H1 (cell line): ENCODE measurements around the gene ERICH3. TPM values are rescaled to one million over a fixed set of nuclear protein-coding genes. Genes with fewer than 3 reads are reported as not detected.

Experiments used
- CTCF ChIA-PET: fragments of 300-600 bp; sonication (Branson Sonifier 250); formaldehyde crosslinking; loops from one replicate; lab custom pipeline; 2021; ENCODE audit not compliant: partially characterized antibody; lab: Charles Lee
- POLR2A ChIA-PET: fragments of 300-600 bp; sonication (Branson Sonifier 250); formaldehyde crosslinking; loops from one replicate; lab custom pipeline; 2021; ENCODE audit warnings: inconsistent platforms; ENCODE audit not compliant: partially characterized antibody; lab: Charles Lee
- DNase-seq, 2 experiments: peaks; one replicate each; pipeline versions ENCODE4 v3.0.0 to v3.0.0-alpha.2; 2010 to 2022; ENCODE audit warnings: low spot score in 2 of 2, low read depth in 1 of 2, mixed read lengths in 1 of 2
- FAIRE-seq: peaks from 2 replicates; lab custom pipeline; 2011; peaks lifted over from hg19 to GRCh38; lab: Jason Lieb, UNC
- H2AFZ ChIP-seq: 2 replicates; pipeline ENCODE4 v1.8.1; 2012; ENCODE audit warnings: low read length, inconsistent platforms
- H2AK5ac ChIP-seq: 2 replicates; pipeline ENCODE4 v1.6.1; 2013; ENCODE audit warnings: low read depth, low read length
- H2BK120ac ChIP-seq: replicated peaks from 2 replicates; pipeline ENCODE3; 2013; ENCODE audit warnings: low read depth, low read length, inconsistent platforms
- H2BK12ac ChIP-seq: 2 replicates; pipeline ENCODE4 v1.6.1; 2013; ENCODE audit warnings: low read depth, low read length
- H2BK15ac ChIP-seq: 2 replicates; pipeline ENCODE4 v1.6.1; 2013; ENCODE audit warnings: low read length
- H2BK20ac ChIP-seq: 2 replicates; pipeline ENCODE4 v1.6.1; 2013; ENCODE audit warnings: low read length
- H2BK5ac ChIP-seq: 2 replicates; pipeline ENCODE4 v1.6.1; 2013; ENCODE audit warnings: low read depth, low read length
- H3K14ac ChIP-seq: 2 replicates; pipeline ENCODE4 v1.6.1; 2013; ENCODE audit warnings: inconsistent platforms; ENCODE audit not compliant: insufficient read length
- H3K18ac ChIP-seq: 2 replicates; pipeline ENCODE4 v1.6.1; 2013; ENCODE audit warnings: low read length; ENCODE audit errors: extremely low read depth
- H3K23ac ChIP-seq: 2 replicates; pipeline ENCODE4 v1.6.1; 2013; ENCODE audit warnings: inconsistent platforms; ENCODE audit not compliant: insufficient read length
- H3K23me2 ChIP-seq: 2 replicates; pipeline ENCODE4 v1.6.1; 2013; ENCODE audit warnings: low read depth, low read length
- H3K27ac ChIP-seq: 2 replicates; pipeline ENCODE4 v1.6.1; 2011; ENCODE audit warnings: low read depth, low read length, inconsistent platforms
- H3K27me3 ChIP-seq, 4 experiments: replicated peaks in 1 of 4; 1 replicate in 1 of 4; 2 replicates in 3 of 4; pipeline versions ENCODE4 v1.6.1 to v1.8.1; 2011 to 2013; ENCODE audit warnings: low read length in 3 of 4, mild to moderate bottlenecking in 3 of 4, inconsistent platforms in 2 of 4, mixed read lengths in 2 of 4, moderate library complexity in 1 of 4; ENCODE audit not compliant: control insufficient read depth in 3 of 4, insufficient read depth in 3 of 4; ENCODE audit errors: extremely low read depth in 1 of 4
- H3K36me3 ChIP-seq, 4 experiments: 2 replicates each; pipeline versions ENCODE4 v1.6.1 to v1.8.1; 2011 to 2013; ENCODE audit warnings: mild to moderate bottlenecking in 4 of 4, low read length in 3 of 4, moderate library complexity in 2 of 4, control low read depth in 1 of 4, inconsistent platforms in 1 of 4; ENCODE audit not compliant: insufficient read depth in 4 of 4, control insufficient read depth in 2 of 4
- H3K4ac ChIP-seq: replicated peaks from 2 replicates; pipeline ENCODE3; 2013; ENCODE audit warnings: low read length, low read depth, mixed read lengths, inconsistent platforms; ENCODE audit not compliant: insufficient read length
- H3K4me1 ChIP-seq, 4 experiments: replicated peaks in 1 of 4; 1 replicate in 1 of 4; 2 replicates in 3 of 4; pipeline versions ENCODE4 v1.6.1 to v1.8.1; 2011 to 2013; ENCODE audit warnings: low read length in 3 of 4, inconsistent platforms in 2 of 4, mixed read lengths in 1 of 4; ENCODE audit not compliant: insufficient read depth in 4 of 4, control insufficient read depth in 3 of 4
- H3K4me2 ChIP-seq, 2 experiments: 2 replicates each; pipeline versions ENCODE4 v1.6.1 to v1.8.1; 2011 to 2013; ENCODE audit warnings: low read depth in 2 of 2, low read length in 2 of 2, control low read depth in 1 of 2, inconsistent platforms in 1 of 2, mild to moderate bottlenecking in 1 of 2; ENCODE audit not compliant: insufficient read depth in 1 of 2
- H3K4me3 ChIP-seq, 4 experiments: fragments of 200-600, 300-600 bp in 1 of 4; sonication (generic), shearing (Covaris generic), sonication (Bioruptor Twin) in 1 of 4; 2 replicates each; pipeline versions ENCODE4 v1.5.1 to v1.8.1; 2011 to 2016; ENCODE audit warnings: low read length in 4 of 4, low read depth in 3 of 4, control low read depth in 2 of 4, inconsistent platforms in 2 of 4, mild to moderate bottlenecking in 2 of 4, mixed read lengths in 1 of 4, moderate library complexity in 1 of 4; ENCODE audit not compliant: insufficient read depth in 2 of 4; ENCODE audit errors: extremely low read depth in 1 of 4
- H3K56ac ChIP-seq: replicated peaks from 2 replicates; pipeline ENCODE3; 2013; ENCODE audit warnings: low read depth, mild to moderate bottlenecking, mixed read lengths, low read length, inconsistent platforms; ENCODE audit not compliant: insufficient read length
- H3K79me1 ChIP-seq: 2 replicates; pipeline ENCODE4 v1.6.1; 2013; ENCODE audit warnings: low read depth, low read length, control low read depth
- H3K79me2 ChIP-seq, 2 experiments: 2 replicates each; pipeline versions ENCODE4 v1.6.1 to v1.8.1; 2012 to 2013; ENCODE audit warnings: low read length in 2 of 2, mild to moderate bottlenecking in 2 of 2, inconsistent platforms in 1 of 2; ENCODE audit not compliant: insufficient read depth in 2 of 2, control insufficient read depth in 1 of 2
- H3K9ac ChIP-seq, 4 experiments: replicated peaks in 1 of 4; 1 replicate in 1 of 4; 2 replicates in 3 of 4; pipeline versions ENCODE4 v1.6.1 to v1.8.1; 2011 to 2013; ENCODE audit warnings: low read depth in 3 of 4, low read length in 3 of 4, control low read depth in 2 of 4, mild to moderate bottlenecking in 2 of 4, moderate library complexity in 2 of 4, inconsistent platforms in 1 of 4; ENCODE audit errors: extremely low read depth in 1 of 4
- H3K9me3 ChIP-seq, 2 experiments: 2 replicates each; pipeline versions ENCODE4 v1.6.1 to v1.8.1; 2012 to 2013; ENCODE audit warnings: mild to moderate bottlenecking in 2 of 2, moderate library complexity in 2 of 2, control low read depth in 1 of 2, inconsistent platforms in 1 of 2, low read depth in 1 of 2, low read length in 1 of 2, mixed read lengths in 1 of 2; ENCODE audit not compliant: insufficient read depth in 2 of 2
- H4K20me1 ChIP-seq, 2 experiments: replicated peaks in 1 of 2; 2 replicates each; pipeline versions ENCODE3 to v1.8.1; 2011 to 2013; ENCODE audit warnings: inconsistent platforms in 2 of 2, low read length in 2 of 2, mild to moderate bottlenecking in 1 of 2; ENCODE audit not compliant: insufficient read depth in 2 of 2, control insufficient read depth in 1 of 2
- H4K5ac ChIP-seq: 2 replicates; pipeline ENCODE4 v1.6.1; 2013; ENCODE audit warnings: low read length, low read depth, mixed read lengths, inconsistent platforms; ENCODE audit not compliant: insufficient read length
- H4K8ac ChIP-seq: 2 replicates; pipeline ENCODE4 v1.8.0; 2013; ENCODE audit warnings: mild to moderate bottlenecking, moderate library complexity, low read length, inconsistent platforms; ENCODE audit not compliant: insufficient read depth; ENCODE audit errors: extremely low read depth
- H4K91ac ChIP-seq: replicated peaks from 2 replicates; pipeline ENCODE3; 2013; ENCODE audit warnings: low read length, mixed read lengths, inconsistent platforms; ENCODE audit not compliant: insufficient read length
- ATF3 ChIP-seq: IDR thresholded peaks from 2 replicates; pipeline ENCODE4 v1.6.1; 2011; ENCODE audit warnings: low read depth, mild to moderate bottlenecking, low read length; ENCODE audit not compliant: insufficient read depth
- CHD1 ChIP-seq: IDR thresholded peaks from 2 replicates; pipeline ENCODE4 v1.6.1; 2012; ENCODE audit warnings: low read depth, low read length, improper control_type of control experiment
- CREB1 ChIP-seq: IDR thresholded peaks from 2 replicates; pipeline ENCODE4 v1.6.1; 2012; ENCODE audit warnings: inconsistent platforms
- CTBP2 ChIP-seq: IDR thresholded peaks from 2 replicates; pipeline ENCODE4 v1.7.0; 2011; ENCODE audit warnings: borderline replicate concordance, mild to moderate bottlenecking, moderate library complexity, mixed read lengths, low read length; ENCODE audit not compliant: insufficient read depth, insufficient read length
- GTF2F1 ChIP-seq: IDR thresholded peaks from 2 replicates; pipeline ENCODE4 v1.6.1; 2012; ENCODE audit warnings: low read depth, low read length, improper control_type of control experiment, borderline replicate concordance
- JUND ChIP-seq: IDR thresholded peaks from 2 replicates; pipeline ENCODE4 v1.6.1; 2011; ENCODE audit warnings: mild to moderate bottlenecking, improper control_type of control experiment, low read length
- POLR2AphosphoS5 ChIP-seq: IDR thresholded peaks from 2 replicates; pipeline ENCODE4 v1.6.1; 2011; ENCODE audit warnings: low read depth, low read length
- RXRA ChIP-seq: IDR thresholded peaks from 2 replicates; pipeline ENCODE4 v1.6.1; 2011; ENCODE audit warnings: low read depth, mild to moderate bottlenecking, low read length, moderate library complexity; ENCODE audit not compliant: insufficient read depth
- SAP30 ChIP-seq: fragments of 300-600 bp; sonication (generic); IDR thresholded peaks from 2 replicates; pipeline ENCODE4 v1.7.1; 2012; ENCODE audit warnings: low read length, moderate library complexity, mild to moderate bottlenecking, inconsistent platforms; ENCODE audit not compliant: insufficient read depth, insufficient replicate concordance
- SUZ12 ChIP-seq: fragments of 200-600 bp; sonication (generic); IDR thresholded peaks from 2 replicates; pipeline ENCODE4 v1.6.1; 2012; ENCODE audit warnings: mild to moderate bottlenecking, inconsistent platforms, low read length, moderate library complexity, mixed read lengths
- TAF7 ChIP-seq: optimal IDR thresholded peaks from 2 replicates; pipeline ENCODE3; 2011; ENCODE audit warnings: low read depth, mild to moderate bottlenecking, inconsistent platforms, low read length, moderate library complexity, borderline replicate concordance
- TBP ChIP-seq: IDR thresholded peaks from 2 replicates; pipeline ENCODE4 v1.6.1; 2011; ENCODE audit warnings: low read depth, low read length, improper control_type of control experiment
- TCF12 ChIP-seq: IDR thresholded peaks from 2 replicates; pipeline ENCODE4 v1.6.1; 2011; ENCODE audit warnings: low read depth, mild to moderate bottlenecking, low read length
- TEAD4 ChIP-seq: IDR thresholded peaks from 2 replicates; pipeline ENCODE4 v1.6.1; 2012; ENCODE audit warnings: low read depth, low read length, inconsistent platforms, mixed read lengths
- ZNF274 ChIP-seq: IDR thresholded peaks from 2 replicates; pipeline ENCODE4 v1.7.0; 2012; ENCODE audit warnings: low read length, borderline replicate concordance; ENCODE audit errors: extremely low read depth
- WGBS, 2 experiments: shearing (Covaris generic) in 1 of 2; methylation state at CpG; one replicate each; pipeline versions ENCODE4 v1.1.6 to v1.1.7; 2013 to 2015; ENCODE audit warnings: low lambda C conversion rate in 2 of 2, mixed read lengths in 2 of 2, inconsistent platforms in 1 of 2, low coverage in 1 of 2, missing lambda C conversion rate in 1 of 2; ENCODE audit not compliant: insufficient replicate concordance in 2 of 2, insufficient coverage in 1 of 2, insufficient read length in 1 of 2; ENCODE audit errors: extremely low coverage in 1 of 2, missing lambda C conversion rate in 1 of 2; 5-methylcytosine and 5-hydroxymethylcytosine counted together
- polyA plus RNA-seq, 7 experiments: library from polyadenylated mRNA; depleted of rRNA in 3 of 7; stranded (reverse) in 5 of 7; unstranded in 2 of 7; fragments of >200 nt in 5 of 7; fragments of 200-250 nt in 2 of 7; gene quantifications; 1 replicate in 5 of 7; 2 replicates in 1 of 7; 4 replicates in 1 of 7; pipeline versions ENCODE4 v1.2.1 to v1.2.3, GENCODE V29; 2011 to 2013; ENCODE audit warnings: missing spikeins in 2 of 7, mixed read lengths in 2 of 7
- total RNA-seq: library from RNA; stranded (reverse); fragmentation: NEBNext Ultra II Directional; extraction: Animal tissue kit (Norgen Biotek cat#: 25700); gene quantifications from 2 replicates; pipeline ENCODE4 v1.2.1, GENCODE V29; 2021

Gene ERICH3
- total and polyA plus RNA-seq, 2 of the 8 experiments (the other 6 are each of a cell fraction or from before 2014, with no cell fraction given), result 0.02 TPM; not detected in 1

- Histone ChIP-seq H3K23me2 (no peaks in the 10 kb centered on the region), H2BK12ac (no peak overlapping the region), H3K36me3 (no peaks in the 10 kb centered on the region), H3K79me2 (no peaks in the 10 kb centered on the region), H2BK5ac (no peak overlapping the region), H3K4me2 (no peak overlapping the region), H3K4me1 (no peaks in the 10 kb centered on the region), H3K14ac (no peak overlapping the region), H3K27me3 (no peaks in the 10 kb centered on the region), H3K23ac (no peak overlapping the region), H3K18ac (no peak overlapping the region), H3K9ac (no peak overlapping the region), H3K4me3 (no peak overlapping the region), H3K4ac (no peak overlapping the region), H4K91ac (no peak overlapping the region), H3K56ac (no peak overlapping the region), H4K5ac (no peak overlapping the region), H4K20me1 (no peaks in the 10 kb centered on the region), H3K9me3 (no peaks in the 10 kb centered on the region), H2BK15ac (no peak overlapping the region), H2BK120ac (no peak overlapping the region), H2BK20ac (no peak overlapping the region), H3K27ac (no peak overlapping the region), H2AK5ac (no peak overlapping the region), H2AFZ (no peak overlapping the region), H4K8ac (no peak overlapping the region), H3K79me1 (no peaks in the 10 kb centered on the region)
- CTCF ChIA-PET, result interaction anchor here (3.4 kb wide), 1 partner anchor 8 kb away, joined by 23 read pairs; no protein-coding TSS in a partner anchor
- POLR2A ChIA-PET, result no interaction called here
- DNase-seq, result no peak
- 93% methylated on average over 4 of the region's 4 CpGs; no CpG with 5 or more reads in 1 of the 2 experiments for WGBS, 2 experiments
- no peak for FAIRE-seq
- TF ChIP-seq GTF2F1, result no peak
- TF ChIP-seq TBP, result no peak
- no peak for TF ChIP-seq CHD1
- TF ChIP-seq SAP30, result no peak
- TF ChIP-seq CTBP2, result no peak
- TF ChIP-seq JUND, result no peak
- TF ChIP-seq ZNF274, result no peak
- TF ChIP-seq POLR2AphosphoS5, result no peak
- no peak for TF ChIP-seq CREB1
- no peak for TF ChIP-seq SUZ12
- no peak for TF ChIP-seq RXRA
- TF ChIP-seq TEAD4, result no peak
- TF ChIP-seq TAF7, result no peak
- TF ChIP-seq TCF12, result no peak
- no peak for TF ChIP-seq ATF3
Observed at GRCh38 chr1:74681449-74681848, 7.9 kb upstream of the ERICH3 start.
